HCT116 (cell line): ENCODE data around the gene ZNF683. TPM values are rescaled to one million over a fixed set of nuclear protein-coding genes. Genes with fewer than 3 reads are reported as not detected.

Experiments
- ATAC-seq: fragments of 200-7000 bp; cut with Tn5 transposase; 2 replicates; pipeline ENCODE4 v1.9.1; 2020; ENCODE audit warnings: mild to moderate bottlenecking, moderate library complexity
- BruUV-seq: library from RNA; stranded (reverse); fragments of 400-500 nt; replicated peaks from 2 replicates; lab custom pipeline; 2021; lab: Mats Ljungman, UMichigan
- CTCF ChIA-PET: fragments of 300-600 bp; sonication (Branson Sonifier 250); formaldehyde crosslinking; loops from one replicate; lab custom pipeline; 2021; ENCODE audit warnings: antibody characterized with exemption; lab: Charles Lee
- POLR2A ChIA-PET: fragments of 300-600, 350-600 bp; sonication (Branson Sonifier 250); formaldehyde crosslinking; loops from one replicate; lab custom pipeline; 2021; ENCODE audit warnings: antibody characterized with exemption; lab: Charles Lee
- RAD21 ChIA-PET, 2 experiments: fragments of 300-600 bp; sonication (Branson Sonifier 250); formaldehyde crosslinking; loops; one replicate each; lab custom pipeline; 2023; ENCODE audit warnings: low total read pairs in 2 of 2; ENCODE audit not compliant: uncharacterized antibody in 2 of 2, unreplicated experiment in 2 of 2, low non-redundant PET in 1 of 2; lab: Charles Lee
- DNase-seq: peaks from one replicate; pipeline ENCODE4 v3.0.0-alpha.2; 2010; ENCODE audit warnings: low read depth, low spot score
- H2AFZ ChIP-seq: fragments of 200-600 bp; shearing (Covaris generic), sonication (generic); 2 replicates; pipeline ENCODE4 v1.6.1; 2017; ENCODE audit warnings: low read depth, mixed run types, mixed read lengths, antibody characterized with exemption, low read length; ENCODE audit not compliant: poor library complexity, severe bottlenecking
- H3K27ac ChIP-seq: 2 replicates; pipeline ENCODE4 v1.5.1; 2012; ENCODE audit warnings: low read depth, low read length
- H3K27me3 ChIP-seq: fragments of 200-600 bp; sonication (generic); 2 replicates; pipeline ENCODE4 v1.6.1; 2016; ENCODE audit warnings: mixed run types, low read length, mixed read lengths; ENCODE audit not compliant: insufficient read depth
- H3K36me3 ChIP-seq, 2 experiments: fragments of 200-500 bp in 1 of 2; fragments of 200-600 bp in 1 of 2; sonication (Bioruptor generic) in 1 of 2; sonication (generic) in 1 of 2; 2 replicates each; pipeline versions ENCODE4 v1.5.1 to v1.6.1; 2014 to 2016; ENCODE audit warnings: low read length in 2 of 2, inconsistent platforms in 1 of 2, mixed read lengths in 1 of 2, mixed run types in 1 of 2; ENCODE audit not compliant: insufficient read depth in 2 of 2, control insufficient read depth in 1 of 2
- H3K4me1 ChIP-seq, 2 experiments: fragments of 200-600 bp in 1 of 2; sonication (generic) in 1 of 2; 2 replicates each; pipeline versions ENCODE4 v1.5.1 to v1.6.1; 2012 to 2017; ENCODE audit warnings: low read length in 2 of 2, inconsistent platforms in 1 of 2, mild to moderate bottlenecking in 1 of 2, mixed read lengths in 1 of 2, mixed run types in 1 of 2, moderate library complexity in 1 of 2; ENCODE audit not compliant: insufficient read depth in 2 of 2, control insufficient read depth in 1 of 2
- H3K4me2 ChIP-seq: fragments of 200-600 bp; sonication (generic); 2 replicates; pipeline ENCODE4 v1.6.1; 2017; ENCODE audit warnings: mixed run types, low read length, mixed read lengths
- H3K4me3 ChIP-seq, 2 experiments: fragments of 200-600 bp in 1 of 2; sonication (generic) in 1 of 2; replicated peaks in 1 of 2; 2 replicates each; pipeline ENCODE4 v1.5.1; 2011 to 2016; ENCODE audit warnings: low read length in 2 of 2, control low read depth in 1 of 2, low read depth in 1 of 2, mild to moderate bottlenecking in 1 of 2, mixed read lengths in 1 of 2, mixed run types in 1 of 2
- H3K79me2 ChIP-seq: fragments of 200-600 bp; sonication (generic); 2 replicates; pipeline ENCODE4 v1.6.1; 2017; ENCODE audit warnings: mild to moderate bottlenecking, mixed run types, low read length, moderate library complexity, mixed read lengths; ENCODE audit not compliant: insufficient read depth
- H3K9ac ChIP-seq: fragments of 200-600 bp; sonication (generic); 2 replicates; pipeline ENCODE4 v1.6.1; 2016; ENCODE audit warnings: low read length, mixed read lengths
- H3K9me2 ChIP-seq: fragments of 200-600 bp; sonication (generic), shearing (Covaris generic); 2 replicates; pipeline ENCODE4 v1.6.1; 2017; ENCODE audit warnings: mixed run types, mild to moderate bottlenecking, moderate library complexity; ENCODE audit not compliant: insufficient read depth
- H3K9me3 ChIP-seq, 2 experiments: fragments of 200-500 bp in 1 of 2; fragments of 200-600 bp in 1 of 2; sonication (Bioruptor generic) in 1 of 2; sonication (generic) in 1 of 2; 2 replicates each; pipeline ENCODE4 v1.6.1; 2014 to 2017; ENCODE audit warnings: low read length in 2 of 2, mixed read lengths in 2 of 2, inconsistent platforms in 1 of 2, low read depth in 1 of 2, mild to moderate bottlenecking in 1 of 2, mixed run types in 1 of 2, moderate library complexity in 1 of 2; ENCODE audit not compliant: control insufficient read depth in 1 of 2, insufficient read depth in 1 of 2
- H4K20me1 ChIP-seq: fragments of 200-600 bp; sonication (generic), shearing (Covaris generic); 2 replicates; pipeline ENCODE4 v1.6.1; 2017; ENCODE audit warnings: mixed run types, mild to moderate bottlenecking, moderate library complexity; ENCODE audit not compliant: insufficient read depth
- EGR1 ChIP-seq: IDR thresholded peaks from 2 replicates; pipeline ENCODE4 v1.6.1; 2012; ENCODE audit warnings: low read depth
- EZH2 ChIP-seq: fragments of 200-600 bp; sonication (generic); IDR thresholded peaks from 2 replicates; pipeline ENCODE4 v1.6.1; 2017; ENCODE audit warnings: antibody characterized with exemption, mixed run types
- POLR2A ChIP-seq: IDR thresholded peaks from 2 replicates; pipeline ENCODE4 v1.7.0; 2011; ENCODE audit warnings: borderline replicate concordance; ENCODE audit not compliant: insufficient read depth, insufficient read length; ENCODE audit errors: extremely low read depth
- RAD21 ChIP-seq: IDR thresholded peaks from 2 replicates; pipeline ENCODE4 v1.6.1; 2012; ENCODE audit warnings: low read depth, mild to moderate bottlenecking
- TCF7L2 ChIP-seq: IDR thresholded peaks from 2 replicates; pipeline ENCODE4 v1.7.0; 2011; ENCODE audit warnings: borderline replicate concordance, inconsistent platforms; ENCODE audit not compliant: insufficient read depth, insufficient read length; ENCODE audit errors: extremely low read depth
- ZNF274 ChIP-seq: fragments of 200-500 bp; sonication (Bioruptor generic); IDR thresholded peaks from 2 replicates; pipeline ENCODE4 v1.6.1; 2014; ENCODE audit warnings: mild to moderate bottlenecking, low read depth, low read length, inconsistent platforms
- intact Hi-C: fragments of 100-400 bp; cut with micrococcal nuclease; formaldehyde crosslinking; loops from 2 replicates; pipeline ENCODE4 v1.10.0; 2022
- total RNA-seq: library from RNA; stranded (reverse); gene quantifications from one replicate; pipeline ENCODE4 v1.2.1, GENCODE V29; 2021; ENCODE audit not compliant: unreplicated experiment
- TF ChIP-seq, protein P1 (sequence below), 3 experiments: fragments of 200-600 bp in 1 of 3; sonication (generic) in 1 of 3; IDR thresholded peaks in 2 of 3; conservative IDR thresholded peaks in 1 of 3; 2 replicates each; pipeline ENCODE4 v1.5.1; 2012 to 2017; ENCODE audit warnings: low read depth in 2 of 3, low read length in 2 of 3, antibody characterized with exemption in 1 of 3, borderline replicate concordance in 1 of 3, control low read depth in 1 of 3, mild to moderate bottlenecking in 1 of 3, mixed read lengths in 1 of 3, mixed run types in 1 of 3, moderate library complexity in 1 of 3; ENCODE audit not compliant: insufficient read depth in 1 of 3
- TF ChIP-seq, protein P2 (sequence below): IDR thresholded peaks from 2 replicates; pipeline ENCODE4 v1.6.1; 2012; ENCODE audit warnings: low read depth
- TF ChIP-seq, protein P3 (sequence below): IDR thresholded peaks from 2 replicates; pipeline ENCODE4 v1.6.1; 2012

Gene ZNF683
- total RNA-seq, 1 experiment from 2014 or later, result not detected

DNA sequence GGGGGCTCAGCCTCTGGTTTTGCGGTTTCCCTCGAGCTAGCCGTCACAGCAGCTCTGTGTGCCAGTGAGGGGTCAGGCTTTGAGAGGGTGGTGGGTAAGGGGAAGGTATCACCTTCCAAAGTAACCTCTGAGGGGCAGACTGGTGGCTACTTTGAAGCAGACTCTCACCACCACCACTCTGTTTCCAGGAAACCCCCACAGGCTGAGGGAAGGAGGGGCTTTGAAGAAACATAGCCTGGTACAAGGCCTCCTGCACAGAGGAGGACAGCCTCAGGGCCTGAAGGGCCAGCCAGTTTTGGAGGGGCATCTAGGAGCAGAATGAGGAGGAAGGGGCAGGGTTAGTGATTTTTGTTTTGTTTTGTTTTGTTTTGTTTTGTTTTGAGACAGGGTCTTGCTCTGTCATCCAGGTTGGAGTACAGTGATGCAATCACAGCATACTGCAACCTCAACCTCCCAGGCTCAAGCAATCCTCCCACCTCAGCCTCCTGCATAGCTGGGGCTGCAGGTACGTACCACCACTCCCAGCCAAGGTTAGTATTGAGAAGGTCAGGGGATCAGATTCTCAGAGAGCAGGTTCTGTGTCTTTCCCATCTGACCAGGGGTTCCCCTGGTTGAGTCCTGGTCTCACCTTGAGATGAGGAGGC, 17.2 kb upstream of the ZNF683 start:
- Histone ChIP-seq H3K4me3 (no peak overlapping the region), H3K4me2 (no peak overlapping the region), H3K27ac (no peak overlapping the region), H3K36me3 (no peaks in the 10 kb centered on the region), H2AFZ (no peak overlapping the region), H3K79me2 (no peaks in the 10 kb centered on the region), H3K27me3 (peaks cover 14% of the 10 kb centered on the region; the same call in 1 of the 2 replicates), H3K9ac (no peak overlapping the region), H3K4me1 (peaks cover 19 to 31% of the 10 kb centered on the region in 2 experiments), H4K20me1 (no peaks in the 10 kb centered on the region), H3K9me3 (no peaks in the 10 kb centered on the region), H3K9me2 (no peaks in the 10 kb centered on the region)
- DNase-seq (no peak), ATAC-seq (no peak)
- TF ChIP-seq EZH2 (no peak), POLR2A (no peak), EGR1 (no peak), ZNF274 (no peak), RAD21 (no peak), TCF7L2 (no peak)
- TF ChIP-seq, protein P1, sequence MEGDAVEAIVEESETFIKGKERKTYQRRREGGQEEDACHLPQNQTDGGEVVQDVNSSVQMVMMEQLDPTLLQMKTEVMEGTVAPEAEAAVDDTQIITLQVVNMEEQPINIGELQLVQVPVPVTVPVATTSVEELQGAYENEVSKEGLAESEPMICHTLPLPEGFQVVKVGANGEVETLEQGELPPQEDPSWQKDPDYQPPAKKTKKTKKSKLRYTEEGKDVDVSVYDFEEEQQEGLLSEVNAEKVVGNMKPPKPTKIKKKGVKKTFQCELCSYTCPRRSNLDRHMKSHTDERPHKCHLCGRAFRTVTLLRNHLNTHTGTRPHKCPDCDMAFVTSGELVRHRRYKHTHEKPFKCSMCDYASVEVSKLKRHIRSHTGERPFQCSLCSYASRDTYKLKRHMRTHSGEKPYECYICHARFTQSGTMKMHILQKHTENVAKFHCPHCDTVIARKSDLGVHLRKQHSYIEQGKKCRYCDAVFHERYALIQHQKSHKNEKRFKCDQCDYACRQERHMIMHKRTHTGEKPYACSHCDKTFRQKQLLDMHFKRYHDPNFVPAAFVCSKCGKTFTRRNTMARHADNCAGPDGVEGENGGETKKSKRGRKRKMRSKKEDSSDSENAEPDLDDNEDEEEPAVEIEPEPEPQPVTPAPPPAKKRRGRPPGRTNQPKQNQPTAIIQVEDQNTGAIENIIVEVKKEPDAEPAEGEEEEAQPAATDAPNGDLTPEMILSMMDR (IDR thresholded peaks at IDR 0.05 in 2 of 3, conservative IDR thresholded peaks at IDR 0.05 in 1 of 3; ENCODE audit: borderline replicate concordance in 1 of 3, insufficient read depth in 1 of 3, low read depth in 2 of 3, low read length in 2 of 3), result no peak
- TF ChIP-seq, protein P2, sequence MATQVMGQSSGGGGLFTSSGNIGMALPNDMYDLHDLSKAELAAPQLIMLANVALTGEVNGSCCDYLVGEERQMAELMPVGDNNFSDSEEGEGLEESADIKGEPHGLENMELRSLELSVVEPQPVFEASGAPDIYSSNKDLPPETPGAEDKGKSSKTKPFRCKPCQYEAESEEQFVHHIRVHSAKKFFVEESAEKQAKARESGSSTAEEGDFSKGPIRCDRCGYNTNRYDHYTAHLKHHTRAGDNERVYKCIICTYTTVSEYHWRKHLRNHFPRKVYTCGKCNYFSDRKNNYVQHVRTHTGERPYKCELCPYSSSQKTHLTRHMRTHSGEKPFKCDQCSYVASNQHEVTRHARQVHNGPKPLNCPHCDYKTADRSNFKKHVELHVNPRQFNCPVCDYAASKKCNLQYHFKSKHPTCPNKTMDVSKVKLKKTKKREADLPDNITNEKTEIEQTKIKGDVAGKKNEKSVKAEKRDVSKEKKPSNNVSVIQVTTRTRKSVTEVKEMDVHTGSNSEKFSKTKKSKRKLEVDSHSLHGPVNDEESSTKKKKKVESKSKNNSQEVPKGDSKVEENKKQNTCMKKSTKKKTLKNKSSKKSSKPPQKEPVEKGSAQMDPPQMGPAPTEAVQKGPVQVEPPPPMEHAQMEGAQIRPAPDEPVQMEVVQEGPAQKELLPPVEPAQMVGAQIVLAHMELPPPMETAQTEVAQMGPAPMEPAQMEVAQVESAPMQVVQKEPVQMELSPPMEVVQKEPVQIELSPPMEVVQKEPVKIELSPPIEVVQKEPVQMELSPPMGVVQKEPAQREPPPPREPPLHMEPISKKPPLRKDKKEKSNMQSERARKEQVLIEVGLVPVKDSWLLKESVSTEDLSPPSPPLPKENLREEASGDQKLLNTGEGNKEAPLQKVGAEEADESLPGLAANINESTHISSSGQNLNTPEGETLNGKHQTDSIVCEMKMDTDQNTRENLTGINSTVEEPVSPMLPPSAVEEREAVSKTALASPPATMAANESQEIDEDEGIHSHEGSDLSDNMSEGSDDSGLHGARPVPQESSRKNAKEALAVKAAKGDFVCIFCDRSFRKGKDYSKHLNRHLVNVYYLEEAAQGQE, result no peak
- TF ChIP-seq, protein P3, sequence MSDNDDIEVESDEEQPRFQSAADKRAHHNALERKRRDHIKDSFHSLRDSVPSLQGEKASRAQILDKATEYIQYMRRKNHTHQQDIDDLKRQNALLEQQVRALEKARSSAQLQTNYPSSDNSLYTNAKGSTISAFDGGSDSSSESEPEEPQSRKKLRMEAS, result no peak
- intact Hi-C loops, result loop anchor here (2.0 to 5.0 kb wide), 3 partner anchors 222 to 352 kb away; partner anchors contain the start of genes C1orf232, PDIK1L and ZNF593
- ChIA-PET POLR2A (no interaction called here), CTCF (interaction anchor here (1.3 kb wide), 1 partner anchor 27 kb away, joined by 3 read pairs; no protein-coding TSS in a partner anchor), RAD21 (no interaction called here)
- BruUV-seq, result no TSS peak
